Skeletal muscle tissue (tissue), 4 donors: ENCODE results near the gene BACH2. TPM values are rescaled to one million over a fixed set of nuclear protein-coding genes. Genes with fewer than 3 reads are reported as not detected.

Source experiments
- H3K27ac ChIP-seq: one replicate; pipeline ENCODE4 v1.7.0; 2013; ENCODE audit warnings: mild to moderate bottlenecking, low read depth, low read length, inconsistent platforms
- H3K27me3 ChIP-seq, 3 donors: one replicate each; pipeline ENCODE4 v1.7.0; 2013; ENCODE audit warnings: low read length in 3 of 3; ENCODE audit not compliant: control insufficient read depth in 3 of 3, insufficient read depth in 3 of 3
- H3K36me3 ChIP-seq, 3 donors: one replicate each; pipeline ENCODE4 v1.7.0; 2013; ENCODE audit warnings: low read length in 3 of 3; ENCODE audit not compliant: control insufficient read depth in 3 of 3, insufficient read depth in 3 of 3
- H3K4me1 ChIP-seq, 3 donors: one replicate each; pipeline ENCODE4 v1.7.0; 2013; ENCODE audit warnings: low read length in 3 of 3, mild to moderate bottlenecking in 3 of 3; ENCODE audit not compliant: control insufficient read depth in 3 of 3, insufficient read depth in 3 of 3
- H3K4me3 ChIP-seq, 3 donors: one replicate each; pipeline ENCODE4 v1.7.0; 2013; ENCODE audit warnings: low read length in 3 of 3
- H3K9ac ChIP-seq, 3 donors: one replicate each; pipeline ENCODE4 v1.7.0; 2013; ENCODE audit warnings: low read length in 3 of 3, mild to moderate bottlenecking in 3 of 3, moderate library complexity in 2 of 3, low read depth in 1 of 3
- H3K9me3 ChIP-seq, 3 donors: one replicate each; pipeline ENCODE4 v1.7.0; 2013; ENCODE audit warnings: low read length in 3 of 3; ENCODE audit not compliant: control insufficient read depth in 3 of 3
- total RNA-seq: library from RNA; depleted of rRNA; stranded (reverse); fragments of >200 nt; gene quantifications from one replicate; pipeline ENCODE4 v1.2.3, GENCODE V29; 2014
- donor health status: Osteomylitis.

The BACH2 gene
- total RNA-seq, 1 donor from 2014 or later, result 3.7 TPM

DNA sequence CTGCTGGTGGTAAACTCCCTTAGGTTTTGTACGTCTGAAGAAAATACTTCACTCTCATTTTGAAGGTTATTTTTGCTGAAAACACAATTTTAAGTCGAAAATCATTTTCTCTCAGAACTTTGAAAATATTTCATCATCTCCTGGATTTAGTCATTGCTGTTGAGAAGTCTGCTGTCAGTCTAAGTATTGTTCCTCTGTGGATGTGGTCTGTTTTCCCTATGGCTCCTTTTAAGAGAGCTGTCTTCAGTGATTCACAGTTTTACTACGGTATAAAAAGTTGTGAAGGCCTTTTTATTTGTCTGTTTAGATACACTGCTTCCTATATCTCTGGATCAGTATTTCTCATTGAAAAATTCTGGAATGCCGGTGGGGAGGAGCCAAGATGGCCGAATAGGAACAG lies 243.0 kb downstream of the BACH2 start:
- H3K36me3 ChIP-seq, result no peaks in the 10 kb centered on the region
- H3K4me1 ChIP-seq, result no peaks in the 10 kb centered on the region

DNA sequence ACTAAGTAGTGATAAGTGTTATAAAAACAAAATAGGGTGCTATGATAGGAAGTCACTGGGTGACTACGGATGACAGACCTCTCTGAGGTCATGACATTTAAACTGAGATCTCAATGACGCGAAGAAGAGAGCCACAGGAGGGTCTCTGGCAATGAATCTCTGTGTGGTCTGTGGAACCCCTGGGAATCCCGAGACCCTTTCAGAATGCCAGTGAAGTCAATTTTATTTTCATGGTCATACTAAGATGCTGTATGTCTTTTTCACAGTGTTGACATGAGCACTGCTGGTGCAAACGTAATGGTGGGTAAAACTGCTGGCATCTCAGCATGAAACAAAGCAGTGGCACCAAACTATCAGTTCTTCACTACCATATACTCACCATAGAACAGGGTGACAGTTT lies 247.3 kb downstream of the BACH2 start:
- H3K27me3 ChIP-seq, result no peaks in the 10 kb centered on the region
- no peaks in the 10 kb centered on the region for H3K9me3 ChIP-seq
- no peaks in the 10 kb centered on the region for H3K36me3 ChIP-seq
- no peaks in the 10 kb centered on the region for H3K4me1 ChIP-seq
- H3K9ac ChIP-seq, result no peak overlapping the region
- no peak overlapping the region for H3K27ac ChIP-seq
- no peak overlapping the region for H3K4me3 ChIP-seq

More for the DNA sequence above, 243.0 kb downstream of the BACH2 start:
- Histone ChIP-seq H3K9me3 (no peaks in the 10 kb centered on the region), H3K27ac (no peak overlapping the region), H3K27me3 (no peaks in the 10 kb centered on the region), H3K4me3 (no peak overlapping the region), H3K9ac (no peak overlapping the region)

DNA sequence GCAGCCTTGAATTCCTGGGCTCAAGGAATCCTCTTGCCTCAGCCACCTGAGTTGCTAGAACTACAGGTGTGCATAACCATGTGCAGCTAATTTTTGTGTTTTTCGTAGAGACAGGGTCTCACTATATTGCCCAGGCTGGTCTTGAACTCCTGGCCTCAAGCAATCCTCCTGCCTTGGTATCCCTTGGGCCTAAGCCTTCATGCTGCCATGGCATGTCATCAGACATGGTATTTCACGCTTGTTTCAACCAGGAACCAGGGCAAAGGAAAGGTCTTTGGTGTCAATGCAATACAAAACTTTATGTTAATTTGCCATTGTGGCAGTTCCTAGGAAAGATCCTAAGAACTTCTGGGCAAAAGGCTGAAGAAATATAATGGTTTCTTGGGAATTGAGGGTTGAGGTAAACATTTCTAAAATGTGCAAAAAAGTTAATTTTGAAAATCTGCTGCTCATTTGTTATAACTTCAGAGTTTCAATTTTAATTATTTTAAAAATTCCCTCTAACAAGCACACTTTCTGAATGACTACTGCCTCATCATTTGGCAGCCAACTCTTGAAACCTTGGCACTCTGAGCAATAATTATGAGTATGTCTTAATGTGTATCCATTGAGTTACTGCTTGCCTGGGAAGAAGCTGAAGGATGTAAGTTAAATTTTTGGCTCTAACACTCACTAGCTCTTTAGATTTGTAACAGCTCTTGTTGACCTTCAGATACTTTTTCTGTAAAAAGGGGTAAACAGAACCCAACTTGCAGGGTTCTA lies 248.3 kb downstream of the BACH2 start:
- H3K27me3 ChIP-seq, result no peaks in the 10 kb centered on the region
- no peak overlapping the region for H3K4me3 ChIP-seq
- no peak overlapping the region for H3K27ac ChIP-seq
- no peaks in the 10 kb centered on the region for H3K4me1 ChIP-seq
- no peaks in the 10 kb centered on the region for H3K36me3 ChIP-seq
- no peak overlapping the region for H3K9ac ChIP-seq
- H3K9me3 ChIP-seq, result no peaks in the 10 kb centered on the region

DNA sequence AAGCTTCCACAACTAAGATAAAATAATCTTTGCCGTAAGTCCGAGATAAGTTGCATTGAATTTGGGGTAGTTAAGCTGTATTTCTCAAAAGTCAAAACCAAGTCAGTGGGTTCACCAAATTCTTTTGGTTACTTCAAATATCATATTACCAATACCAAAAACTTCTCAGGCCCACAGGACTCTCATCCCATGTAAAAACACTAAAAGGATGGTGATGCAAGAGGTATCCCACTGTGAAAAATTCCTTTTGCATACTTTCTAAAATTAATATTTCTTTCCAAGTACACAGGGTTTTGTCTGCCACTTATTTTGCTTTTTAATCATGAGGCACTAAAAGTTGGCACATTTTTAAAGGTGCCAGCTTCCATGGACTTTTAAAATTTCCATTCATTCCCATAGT lies 251.1 kb downstream of the BACH2 start:
- no peaks in the 10 kb centered on the region for H3K36me3 ChIP-seq
- H3K9me3 ChIP-seq, result no peaks in the 10 kb centered on the region
- no peak overlapping the region for H3K9ac ChIP-seq
- no peaks in the 10 kb centered on the region for H3K4me1 ChIP-seq
- H3K27ac ChIP-seq, result no peak overlapping the region
- H3K27me3 ChIP-seq, result no peaks in the 10 kb centered on the region
- H3K4me3 ChIP-seq, result no peak overlapping the region

DNA sequence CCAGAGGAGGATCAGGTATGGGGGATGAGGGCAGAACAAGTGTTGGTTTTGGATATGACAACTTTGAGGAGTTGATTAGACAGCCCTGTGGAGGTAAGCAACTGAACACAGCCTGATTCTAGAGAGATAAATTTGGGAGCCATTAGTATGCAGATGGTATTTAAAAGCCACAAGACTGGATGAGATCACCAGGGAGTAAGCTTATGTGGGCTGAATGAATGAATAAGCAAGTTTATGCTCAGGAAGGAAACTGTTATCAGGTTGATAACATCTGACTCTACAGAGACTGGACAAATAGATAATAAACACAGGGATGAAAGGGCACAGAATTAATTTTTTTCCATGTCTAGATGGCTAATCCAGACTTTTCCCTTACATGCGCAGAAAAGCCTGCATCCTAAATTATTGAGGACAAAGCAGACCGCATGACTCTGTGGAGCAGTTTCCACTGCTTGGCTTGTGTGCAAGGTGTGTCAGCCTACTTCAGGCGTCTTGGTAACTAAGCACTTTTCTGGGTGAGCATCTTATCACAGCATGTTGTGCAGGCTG lies 251.7 kb downstream of the BACH2 start:
- Histone ChIP-seq H3K9ac (no peak overlapping the region), H3K27ac (no peak overlapping the region), H3K27me3 (no peaks in the 10 kb centered on the region), H3K4me1 (no peaks in the 10 kb centered on the region), H3K4me3 (no peak overlapping the region), H3K9me3 (no peaks in the 10 kb centered on the region), H3K36me3 (no peaks in the 10 kb centered on the region)

DNA sequence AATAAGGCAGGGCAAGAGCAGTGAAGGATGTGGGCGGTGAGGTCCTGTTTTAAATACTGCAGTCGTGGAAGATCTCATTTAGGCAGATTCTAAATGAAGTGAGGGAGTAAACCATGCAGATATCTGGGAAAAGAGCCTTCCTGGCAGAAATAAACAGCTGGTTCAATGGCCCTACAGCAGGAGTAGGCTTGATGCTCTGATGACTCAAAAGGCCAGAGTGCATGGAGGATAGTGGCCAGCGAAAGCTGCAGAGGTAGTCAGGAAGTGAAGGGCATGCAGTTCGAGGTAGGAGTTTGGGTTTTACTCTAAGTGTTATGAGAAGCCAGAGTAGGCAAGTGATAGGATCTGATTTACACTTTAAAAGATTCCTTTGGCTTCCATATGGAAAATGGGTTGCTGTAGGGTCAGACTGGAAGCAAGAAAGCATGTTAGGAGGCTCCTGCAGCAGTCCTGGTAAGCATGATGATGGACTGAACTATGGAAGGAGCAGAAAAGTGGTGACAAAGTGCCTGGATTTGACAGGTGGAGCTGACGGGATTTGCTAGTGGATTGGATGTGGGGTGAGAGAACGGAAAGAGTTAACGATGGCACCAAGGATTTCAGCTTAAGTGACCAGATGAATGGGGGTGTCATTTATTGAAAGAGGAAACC lies 252.3 kb downstream of the BACH2 start:
- Histone ChIP-seq H3K9me3 (no peaks in the 10 kb centered on the region), H3K4me1 (no peaks in the 10 kb centered on the region), H3K9ac (no peak overlapping the region), H3K4me3 (no peak overlapping the region), H3K36me3 (no peaks in the 10 kb centered on the region), H3K27me3 (no peaks in the 10 kb centered on the region), H3K27ac (no peak overlapping the region)

DNA sequence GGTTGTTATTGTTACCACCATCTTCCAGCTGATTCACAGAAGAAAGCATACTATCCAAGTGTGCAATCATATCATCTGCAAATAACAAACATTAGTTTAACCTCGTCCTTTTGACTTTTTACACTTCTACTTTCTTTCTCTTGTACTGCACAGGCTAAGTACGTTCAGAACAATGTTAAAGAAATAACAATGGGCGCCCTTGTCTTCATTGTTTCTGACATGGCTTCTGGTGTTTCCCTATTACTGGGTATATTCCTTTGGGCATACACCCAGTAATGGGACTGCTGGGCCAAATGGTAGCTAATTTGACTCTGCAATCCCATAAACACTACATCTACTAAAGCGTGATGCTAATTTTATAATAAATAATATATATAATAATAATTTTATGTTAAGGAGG lies 255.7 kb downstream of the BACH2 start:
- Histone ChIP-seq H3K9me3 (no peaks in the 10 kb centered on the region), H3K4me1 (no peaks in the 10 kb centered on the region), H3K27ac (no peak overlapping the region), H3K36me3 (no peaks in the 10 kb centered on the region), H3K27me3 (no peaks in the 10 kb centered on the region), H3K9ac (no peak overlapping the region), H3K4me3 (no peak overlapping the region)

DNA sequence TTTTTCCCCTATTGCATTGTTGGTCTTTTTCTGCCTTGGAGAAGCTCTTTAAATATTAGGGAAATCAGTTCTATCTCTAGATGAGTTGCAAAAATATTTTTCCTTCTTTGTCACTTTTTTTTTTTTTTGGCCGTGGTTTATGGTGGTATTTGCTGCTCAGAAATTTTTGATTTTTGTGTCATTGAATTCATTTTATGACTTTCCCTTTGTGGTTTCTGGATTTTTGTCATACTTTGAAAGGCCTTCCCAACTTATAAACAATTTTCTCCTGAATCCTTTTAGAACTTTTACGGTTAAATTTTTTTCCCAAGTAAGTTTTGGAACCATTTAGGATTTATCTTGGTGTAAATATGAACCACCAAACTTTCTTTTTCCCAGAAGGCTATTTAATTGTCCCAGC lies 256.7 kb downstream of the BACH2 start:
- no peaks in the 10 kb centered on the region for H3K36me3 ChIP-seq
- H3K9ac ChIP-seq, result no peak overlapping the region
- no peak overlapping the region for H3K4me3 ChIP-seq
- H3K27me3 ChIP-seq, result no peaks in the 10 kb centered on the region
- no peaks in the 10 kb centered on the region for H3K9me3 ChIP-seq
- H3K27ac ChIP-seq, result no peak overlapping the region
- peaks cover 0 to 3% (median 3%) of the 10 kb centered on the region in 3 donors for H3K4me1 ChIP-seq

DNA sequence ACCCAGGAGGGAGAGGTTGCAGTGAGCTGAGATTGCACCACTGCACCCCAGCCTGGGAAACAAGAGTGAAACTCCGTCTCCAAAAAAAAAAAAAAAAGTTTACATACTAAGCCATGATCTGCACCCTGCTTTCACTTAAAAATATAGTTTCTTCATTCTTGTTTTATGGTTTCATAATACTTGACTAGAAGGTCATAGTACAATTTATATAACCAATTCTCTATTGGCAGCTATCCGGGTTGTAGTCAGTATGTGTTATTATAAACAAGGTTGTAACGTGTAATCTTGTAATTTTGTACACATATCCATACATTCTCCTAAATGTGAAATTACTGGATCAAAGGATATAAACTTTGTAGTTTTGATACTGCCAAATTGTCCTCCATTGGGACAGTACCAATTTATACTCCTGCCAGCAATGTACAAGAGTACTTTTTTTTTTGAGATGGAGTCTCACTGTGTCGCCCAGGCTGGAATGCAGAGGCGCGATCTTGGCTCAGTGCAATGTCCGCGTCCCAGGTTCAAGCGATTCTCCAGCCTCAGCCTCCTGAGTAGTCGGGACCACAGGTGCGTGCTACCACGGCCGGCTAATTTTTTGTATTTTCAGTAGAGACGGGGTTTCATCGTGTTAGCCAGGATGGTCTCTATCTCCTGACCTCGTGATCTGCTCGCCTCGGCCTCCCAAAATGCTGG lies 257.5 kb downstream of the BACH2 start:
- Histone ChIP-seq H3K27me3 (no peaks in the 10 kb centered on the region), H3K9me3 (no peaks in the 10 kb centered on the region), H3K36me3 (no peaks in the 10 kb centered on the region), H3K4me3 (no peak overlapping the region), H3K9ac (no peak overlapping the region), H3K4me1 (peaks cover 0 to 8% (median 3%) of the 10 kb centered on the region in 3 donors), H3K27ac (no peak overlapping the region)

DNA sequence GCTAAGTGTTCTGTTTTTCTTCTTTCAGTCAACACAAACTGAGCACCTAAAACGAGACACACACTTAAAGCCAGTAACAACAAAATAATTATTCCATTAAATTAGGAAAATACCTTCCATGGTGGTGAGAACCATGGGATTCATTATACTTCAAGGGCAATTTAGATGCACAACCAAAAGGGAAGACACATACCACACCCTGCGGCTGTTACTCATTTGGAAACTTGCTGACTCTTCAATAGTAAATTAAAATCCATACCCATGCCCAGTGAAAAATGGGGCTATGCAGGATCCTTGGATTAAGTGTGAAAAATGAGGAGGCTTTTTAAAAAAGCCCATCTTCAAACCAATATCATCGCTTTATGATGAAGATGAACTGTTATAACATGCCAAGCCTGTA lies 259.7 kb downstream of the BACH2 start:
- Histone ChIP-seq H3K4me3 (no peak overlapping the region), H3K27ac (no peak overlapping the region), H3K4me1 (peaks cover 0 to 8% (median 3%) of the 10 kb centered on the region in 3 donors), H3K36me3 (no peaks in the 10 kb centered on the region), H3K27me3 (no peaks in the 10 kb centered on the region), H3K9me3 (no peaks in the 10 kb centered on the region), H3K9ac (no peak overlapping the region)
